HuH-7 (cell line): ENCODE measurements around the gene C19orf12.
A peak's percentile ranks its signal among the peaks of the same experiment; 100 is the strongest.
"Not testable (repeated sequence)": the region's sequence is repeated elsewhere in the genome, so short reads cannot be mapped to it uniquely, and the experiment has no call there.

ENCODE experiments used
- DNase-seq: peaks from one replicate; pipeline ENCODE4 v3.0.0; 2011; ENCODE audit warnings: low spot score

The C19orf12 gene

DNA sequence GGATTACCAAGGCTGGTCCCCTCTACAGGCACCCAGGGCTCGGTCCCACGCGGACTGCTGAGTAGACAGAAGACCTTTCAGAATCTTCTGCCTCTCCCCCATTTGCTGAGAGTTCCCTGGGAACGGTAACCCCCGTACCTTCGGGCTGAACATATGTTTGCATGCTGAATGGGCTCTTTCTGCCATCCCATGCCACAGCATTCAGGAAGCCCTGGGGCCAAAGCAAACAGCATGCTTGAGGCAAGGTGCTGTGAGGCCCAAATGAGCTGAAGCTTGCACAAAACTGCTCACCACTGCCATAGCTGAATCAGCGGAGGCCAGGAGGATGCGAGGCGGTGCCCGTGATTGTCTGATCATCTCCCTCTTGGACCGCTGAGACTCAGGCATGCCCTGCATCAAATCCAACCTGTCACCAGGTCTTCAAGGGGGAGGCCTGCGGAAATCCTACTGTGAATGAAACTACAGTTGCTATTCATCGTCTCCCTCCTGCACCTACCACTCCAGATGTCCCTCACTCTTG lies 16.3 kb upstream of the C19orf12 start:
- no peak for DNase-seq

DNA sequence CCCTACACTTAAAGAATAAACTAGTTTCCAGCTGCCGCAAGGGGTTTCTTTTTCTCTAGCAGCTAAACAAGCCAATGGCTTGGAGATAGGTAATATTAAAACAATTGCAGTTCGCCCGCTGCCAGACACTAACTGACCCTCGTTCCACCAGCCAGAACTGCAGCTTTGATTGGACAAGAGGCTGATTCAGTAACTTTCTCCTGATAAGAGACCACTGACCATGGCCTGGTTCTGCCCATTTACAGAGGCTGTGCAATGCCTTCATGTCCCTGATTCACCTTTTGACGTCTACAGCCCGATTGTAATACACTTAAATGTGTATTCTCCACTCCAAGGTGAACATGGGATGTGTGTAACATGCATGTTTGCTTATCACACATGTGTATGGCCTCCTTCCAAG lies 12.8 kb upstream of the C19orf12 start:
- DNase-seq, result no peak

DNA sequence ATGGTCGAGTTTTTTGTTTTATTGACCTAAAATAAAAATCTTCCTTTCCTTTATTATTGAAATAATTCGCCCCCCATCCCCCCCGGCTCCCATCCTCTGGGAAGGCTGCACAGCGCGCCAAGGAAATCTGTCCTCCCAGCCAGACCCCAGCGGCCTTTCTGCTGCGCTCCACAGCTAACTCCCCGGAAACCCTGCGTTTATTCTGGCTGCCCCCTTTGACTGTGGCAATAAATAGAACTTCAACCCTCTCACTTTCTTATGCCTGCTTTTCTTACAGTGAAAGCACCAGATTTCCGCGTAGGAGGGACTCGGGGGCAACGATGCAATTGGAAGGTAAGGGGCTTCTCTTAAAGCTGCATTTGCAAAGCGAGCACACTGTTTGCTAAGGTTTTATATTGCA lies 9.7 kb upstream of the C19orf12 start:
- DNase-seq, result no peak

DNA sequence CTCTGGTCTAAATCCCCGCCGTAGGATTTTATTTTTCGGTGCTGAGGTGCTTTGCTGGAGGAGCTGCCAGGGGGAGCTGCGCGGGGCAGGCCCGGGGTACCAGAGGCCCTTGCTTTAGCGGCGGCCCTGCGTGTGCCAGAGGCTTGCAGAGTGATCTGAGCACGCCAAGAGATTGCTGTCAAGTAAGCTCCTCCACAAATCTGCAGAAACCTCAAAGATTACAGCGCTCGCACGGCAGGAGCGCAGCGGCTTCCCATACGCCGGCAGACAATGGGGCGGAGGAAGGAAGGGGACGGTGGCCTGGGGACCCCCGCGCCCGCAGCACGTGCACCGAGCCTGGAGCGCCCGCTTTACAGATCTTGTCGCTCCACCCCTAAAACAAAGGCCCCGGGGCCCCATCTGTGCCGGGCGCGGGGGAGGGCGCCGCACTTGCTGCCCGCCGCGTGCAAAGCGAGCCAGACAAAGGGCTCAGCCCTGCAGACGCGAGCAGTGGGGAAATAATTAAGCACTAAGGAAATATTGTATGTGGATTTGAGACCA lies 9.1 kb upstream of the C19orf12 start:
- DNase-seq, result no peak

DNA sequence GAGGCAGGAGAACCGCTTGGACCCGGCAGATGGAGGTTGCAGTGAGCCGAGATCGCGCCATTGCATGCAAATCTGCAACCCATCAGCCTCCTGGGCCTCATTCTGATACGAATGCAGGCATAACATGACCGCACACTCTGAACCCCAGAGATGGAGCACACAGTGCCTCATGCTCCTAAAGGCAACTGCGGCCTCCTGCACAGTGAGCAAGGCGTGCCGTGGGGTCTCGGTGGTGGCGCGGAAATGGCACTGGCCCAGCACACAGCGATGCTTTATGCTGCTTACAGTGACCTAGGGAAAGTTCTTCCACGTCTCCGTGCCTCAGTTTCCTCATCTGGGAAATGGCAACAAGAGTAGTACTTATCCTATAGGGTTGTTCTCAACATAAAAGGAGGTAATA lies 2.0 kb upstream of the C19orf12 start:
- DNase-seq, result no peak

DNA sequence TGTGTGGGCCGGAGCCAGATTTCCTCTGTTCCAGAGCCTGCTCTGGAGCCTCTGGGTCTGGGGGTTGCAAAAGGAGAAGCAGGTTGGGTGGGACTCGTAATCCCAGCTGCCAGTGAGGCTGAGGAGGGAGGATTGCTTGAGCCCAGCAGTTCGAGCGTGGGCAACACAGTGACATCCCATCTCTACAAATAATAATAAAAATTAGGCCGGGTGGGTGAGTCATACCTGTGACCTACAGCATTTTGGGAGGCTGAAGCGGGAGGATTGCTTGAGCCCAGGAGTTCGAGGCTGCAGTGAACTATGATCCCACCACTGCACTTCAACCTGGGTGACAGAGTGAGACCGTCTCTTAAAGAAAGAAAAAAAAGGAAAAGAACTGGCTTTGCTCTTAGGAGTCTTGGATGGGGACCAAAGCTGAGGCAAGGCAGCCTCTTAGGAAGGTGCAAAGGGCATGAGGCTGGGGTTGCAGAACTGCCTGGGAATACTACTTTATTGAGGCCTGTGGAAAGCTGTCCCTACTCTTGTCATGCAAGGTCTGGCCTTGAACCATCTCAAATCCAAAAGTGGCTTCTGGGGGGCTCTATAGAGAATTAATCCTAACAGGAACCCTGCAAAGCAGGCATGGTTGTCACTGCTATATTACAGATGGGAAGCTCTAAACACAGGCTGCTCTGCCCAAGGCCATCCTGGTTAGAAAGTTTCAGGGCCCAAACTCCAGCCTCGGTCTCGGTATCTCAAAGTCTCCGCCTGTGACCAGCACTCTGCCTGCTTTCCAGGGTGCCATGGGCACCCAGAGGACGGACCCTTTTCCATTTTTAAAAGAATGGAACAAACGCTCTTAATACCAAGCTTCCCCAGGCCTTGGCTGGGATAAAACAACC lies 880 bp upstream of the C19orf12 start:
- DNase-seq, result no peak

DNA sequence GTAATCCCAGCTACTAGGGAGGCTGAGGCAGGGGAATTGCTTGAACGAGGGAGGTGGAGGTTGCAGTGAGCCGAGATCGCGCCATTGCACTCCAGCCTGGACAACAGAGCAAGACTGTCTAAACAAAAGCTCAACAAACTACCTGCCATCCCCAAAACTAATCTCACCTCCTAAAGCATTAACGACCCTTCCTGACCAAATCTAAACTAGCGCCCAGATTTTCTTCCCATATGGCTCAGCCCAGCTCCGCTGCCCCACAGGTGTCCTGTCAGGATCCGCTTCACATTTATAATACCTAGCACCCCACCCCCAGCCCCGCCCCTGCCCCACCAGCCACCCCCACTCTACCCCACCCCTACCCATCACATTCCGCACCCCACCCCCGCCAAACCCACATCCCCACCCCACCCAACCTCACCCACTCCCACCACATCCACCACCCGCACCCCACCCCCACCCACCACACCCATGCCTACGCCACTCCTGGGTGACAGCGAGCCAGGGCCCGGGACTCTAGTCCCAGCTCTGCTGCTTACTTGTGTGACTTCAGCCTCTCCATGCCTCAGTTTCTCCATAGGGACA lies 599 bp downstream of the C19orf12 start:
- peak; percentile 41 for DNase-seq

DNA sequence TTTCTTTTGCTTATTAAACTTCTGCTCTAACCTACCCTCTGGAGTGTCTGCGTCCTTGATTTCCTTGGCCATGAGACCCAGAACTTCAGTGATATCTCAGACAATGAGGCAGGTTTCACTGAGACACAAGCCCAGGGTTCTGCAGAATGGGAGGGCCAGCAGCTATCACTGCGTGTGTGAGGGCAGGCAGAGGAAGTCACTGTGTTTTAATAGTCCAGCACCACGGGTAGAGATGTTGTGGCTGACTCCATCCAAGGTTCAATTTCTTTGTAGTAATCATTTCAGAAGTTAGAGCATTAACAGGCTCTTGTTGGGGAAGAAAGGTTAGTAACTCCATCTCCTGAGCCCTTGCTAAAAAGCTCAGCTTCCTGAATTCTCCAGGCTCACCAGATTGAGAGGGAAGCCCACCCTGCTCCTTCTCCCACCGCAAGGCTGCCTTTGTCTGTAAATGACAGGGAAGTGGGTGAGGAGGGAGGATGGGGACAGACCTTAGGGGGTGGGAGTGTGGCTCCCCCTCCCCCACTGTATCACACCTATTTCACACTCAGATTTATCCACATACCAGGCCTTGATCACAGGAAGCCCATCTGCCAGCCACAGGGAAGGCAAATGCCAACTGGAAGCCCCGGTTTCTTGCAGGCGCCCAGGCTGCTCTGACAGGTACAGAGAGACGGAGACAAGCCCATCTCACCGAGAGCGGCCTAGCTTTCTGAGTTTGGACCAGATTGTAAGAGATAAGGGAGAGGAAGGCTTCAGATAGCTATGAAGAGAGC lies 2.1 kb downstream of the C19orf12 start:
- no peak for DNase-seq

DNA sequence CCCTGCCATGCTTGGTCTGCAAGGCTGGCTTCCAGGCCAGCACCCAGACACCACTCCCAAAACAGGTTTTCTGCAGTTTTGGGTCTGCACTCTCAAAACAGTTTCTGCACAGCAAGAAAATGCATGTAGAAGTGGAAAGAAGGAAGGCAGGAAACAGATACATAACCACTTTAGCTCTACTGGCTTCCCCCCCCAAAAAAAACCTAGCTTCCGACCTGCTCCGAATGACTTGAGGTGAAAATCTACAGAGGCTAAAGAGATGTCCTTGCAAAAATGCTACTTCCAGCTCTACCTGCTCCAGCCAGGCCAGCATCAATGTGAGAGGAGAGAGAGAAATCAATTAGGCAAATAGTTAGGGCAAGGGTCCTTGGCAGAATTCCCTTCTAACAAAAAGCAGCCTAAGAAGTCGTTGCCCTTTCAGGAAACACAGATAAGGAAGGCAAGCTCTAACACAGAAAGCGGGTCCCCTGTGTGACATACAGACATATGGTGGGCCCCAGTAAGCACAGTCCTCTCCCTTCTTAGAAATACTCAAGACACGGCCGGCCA lies 3.4 kb downstream of the C19orf12 start:
- no peak for DNase-seq

DNA sequence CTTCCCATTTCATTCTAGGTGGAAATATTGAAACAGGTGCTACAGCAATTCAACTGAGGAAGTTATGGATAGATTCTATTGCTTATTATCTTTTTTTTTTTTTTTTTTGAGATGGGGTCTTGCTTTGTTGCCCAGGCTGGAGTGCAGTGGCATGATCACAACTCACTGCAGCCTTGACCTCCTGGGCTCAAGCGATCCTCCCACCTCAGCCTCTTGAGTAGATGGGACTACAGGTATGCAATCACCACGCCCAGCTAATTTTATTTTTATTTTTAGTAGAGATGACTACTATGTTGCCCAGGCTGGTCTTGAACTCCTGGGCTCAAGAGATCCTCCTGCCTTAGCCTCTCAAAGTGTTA lies 5.6 kb downstream of the C19orf12 start:
- not testable (repeated sequence) for DNase-seq

DNA sequence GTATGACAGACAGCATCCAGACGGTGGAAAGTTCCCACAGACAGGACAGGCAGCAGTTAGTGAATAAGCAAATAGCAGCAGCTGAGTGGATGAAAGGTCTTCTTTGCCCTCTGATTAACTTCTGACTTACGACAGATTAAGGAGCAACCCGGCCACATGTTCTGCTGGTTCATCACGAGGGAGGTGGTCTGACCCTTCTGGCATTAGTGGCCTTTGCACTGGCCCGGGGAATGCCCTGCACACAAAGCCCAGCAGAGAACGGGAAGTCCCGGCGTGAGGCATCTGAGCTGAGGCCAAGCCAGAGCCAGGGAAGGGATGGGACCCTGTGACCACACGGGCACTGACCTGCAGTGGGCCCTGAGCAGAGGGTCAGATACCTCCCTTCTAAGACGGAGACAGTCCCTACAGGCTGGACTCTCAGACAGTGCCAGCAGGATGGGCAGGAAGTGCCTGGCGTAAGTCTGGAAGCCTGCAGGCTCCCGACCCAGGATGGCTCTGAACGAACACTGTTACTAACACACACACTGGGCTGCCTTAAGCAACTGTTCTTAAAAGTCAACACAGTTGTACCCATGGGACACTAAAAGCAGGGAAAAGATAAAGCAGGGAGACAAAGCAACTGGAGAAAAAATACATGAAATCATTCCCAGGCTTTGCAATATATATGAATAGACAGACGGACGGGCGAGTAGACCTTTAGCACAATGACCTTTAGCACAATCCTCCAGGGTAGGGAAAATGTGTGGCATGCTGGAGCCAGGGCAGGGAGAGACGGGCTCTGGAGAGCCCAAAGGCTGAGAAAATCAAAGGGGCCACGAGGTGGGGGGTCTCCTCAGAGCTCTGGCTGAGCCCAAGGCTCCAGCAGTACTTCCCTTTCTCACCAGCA lies 6.3 kb downstream of the C19orf12 start:
- DNase-seq, result peak; percentile 66

DNA sequence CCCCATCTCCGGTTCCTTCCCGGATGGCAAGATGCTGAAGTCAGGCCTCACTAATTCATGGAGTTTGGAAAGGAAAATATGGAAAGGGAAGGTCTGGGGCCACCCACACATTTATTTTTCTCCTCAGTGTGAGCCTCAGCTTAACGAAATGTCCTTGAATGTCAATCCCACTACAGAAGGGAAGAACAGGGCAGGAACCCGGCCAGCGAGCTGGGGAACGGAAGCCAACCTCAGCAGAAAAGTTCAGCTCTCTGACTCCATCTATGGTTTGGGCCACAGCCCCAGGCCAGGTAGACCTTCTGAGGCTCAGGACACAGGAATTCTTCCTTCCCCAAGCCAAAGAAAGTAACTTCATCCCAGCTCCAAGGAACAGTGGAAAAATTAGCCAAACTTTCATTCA lies 8.4 kb downstream of the C19orf12 start:
- DNase-seq, result no peak

DNA sequence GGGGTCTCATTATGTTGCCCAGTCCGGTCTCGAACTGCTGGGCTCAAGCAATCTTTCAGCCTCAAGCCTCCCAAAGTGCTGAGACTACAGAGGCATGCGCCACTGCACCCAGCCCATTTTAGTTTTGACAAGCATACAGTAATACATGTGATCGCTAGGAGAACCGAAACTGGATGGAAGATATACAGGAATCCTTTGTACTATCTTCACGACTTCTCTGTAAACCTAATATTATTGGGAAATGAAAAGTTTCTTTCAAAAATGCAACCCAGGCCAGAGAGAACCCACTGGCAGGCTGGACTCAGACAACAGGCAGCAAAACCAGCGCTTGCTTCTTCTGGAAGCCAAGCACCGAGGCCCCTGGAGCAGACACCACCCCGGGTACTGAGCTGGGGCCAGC lies 9.4 kb downstream of the C19orf12 start:
- DNase-seq, result no peak

DNA sequence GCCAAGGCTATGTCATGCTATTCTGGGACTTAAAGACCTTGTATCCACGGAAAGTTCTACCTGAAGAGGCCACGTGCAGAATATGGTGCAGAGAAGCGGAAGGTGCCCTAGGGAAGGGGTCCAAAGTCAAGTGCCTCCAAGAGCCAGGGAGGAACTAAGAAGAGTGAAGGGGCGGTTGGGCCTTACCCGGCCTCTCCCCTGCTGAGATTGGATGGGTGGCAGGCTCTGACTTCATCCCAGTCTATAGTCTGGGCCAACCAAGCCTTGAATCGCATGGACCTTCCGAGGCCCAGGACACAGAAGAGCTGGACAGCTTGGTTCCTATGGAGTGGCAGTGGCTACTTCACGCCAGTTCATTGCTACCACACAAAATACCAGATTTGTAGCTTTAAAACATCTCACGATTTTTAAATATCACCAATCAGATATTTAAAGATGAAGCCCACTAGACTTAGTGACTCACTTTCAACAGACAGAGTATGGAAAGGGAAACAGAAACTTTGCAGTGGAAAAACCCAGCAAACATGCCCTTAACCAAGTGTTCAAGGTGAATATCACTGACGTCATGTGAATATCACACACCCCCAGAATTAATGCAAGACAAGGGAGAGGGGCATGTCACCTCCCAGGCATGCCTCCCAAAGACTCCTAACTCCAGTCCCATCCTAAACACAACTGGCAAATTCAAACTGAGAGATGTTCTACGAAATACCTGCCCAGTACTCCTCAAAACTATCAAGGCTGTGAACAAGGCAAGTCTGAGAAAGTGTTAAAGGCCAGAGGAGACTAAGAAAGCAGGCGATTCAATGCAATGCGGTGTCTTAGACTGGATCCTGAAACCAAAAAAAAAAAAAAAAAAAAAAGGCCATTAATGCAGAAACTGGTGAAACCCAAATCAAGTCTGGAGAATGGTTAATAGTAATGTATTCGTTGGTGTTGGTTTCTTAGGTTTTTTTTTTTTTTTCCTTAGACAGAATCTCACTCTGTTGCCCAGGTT lies 10.2 kb downstream of the C19orf12 start:
- no peak for DNase-seq

DNA sequence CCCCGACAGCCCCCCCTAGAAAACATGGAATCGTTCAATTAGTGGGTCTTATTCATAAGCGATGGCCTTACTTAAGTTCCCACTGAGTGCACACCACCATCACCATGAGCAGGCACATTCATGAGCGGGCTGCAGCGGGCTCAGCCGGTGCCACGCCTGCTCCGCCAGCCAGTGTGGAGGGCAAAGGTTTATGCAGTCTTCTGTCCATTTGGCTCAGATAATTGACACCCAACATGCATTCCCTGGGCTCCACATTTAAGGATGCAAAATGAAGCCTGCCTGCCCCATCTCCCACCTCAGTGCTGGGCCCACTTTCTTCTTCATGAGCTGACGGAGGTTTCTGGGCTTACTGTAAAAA lies 12.1 kb downstream of the C19orf12 start:
- no peak for DNase-seq

DNA sequence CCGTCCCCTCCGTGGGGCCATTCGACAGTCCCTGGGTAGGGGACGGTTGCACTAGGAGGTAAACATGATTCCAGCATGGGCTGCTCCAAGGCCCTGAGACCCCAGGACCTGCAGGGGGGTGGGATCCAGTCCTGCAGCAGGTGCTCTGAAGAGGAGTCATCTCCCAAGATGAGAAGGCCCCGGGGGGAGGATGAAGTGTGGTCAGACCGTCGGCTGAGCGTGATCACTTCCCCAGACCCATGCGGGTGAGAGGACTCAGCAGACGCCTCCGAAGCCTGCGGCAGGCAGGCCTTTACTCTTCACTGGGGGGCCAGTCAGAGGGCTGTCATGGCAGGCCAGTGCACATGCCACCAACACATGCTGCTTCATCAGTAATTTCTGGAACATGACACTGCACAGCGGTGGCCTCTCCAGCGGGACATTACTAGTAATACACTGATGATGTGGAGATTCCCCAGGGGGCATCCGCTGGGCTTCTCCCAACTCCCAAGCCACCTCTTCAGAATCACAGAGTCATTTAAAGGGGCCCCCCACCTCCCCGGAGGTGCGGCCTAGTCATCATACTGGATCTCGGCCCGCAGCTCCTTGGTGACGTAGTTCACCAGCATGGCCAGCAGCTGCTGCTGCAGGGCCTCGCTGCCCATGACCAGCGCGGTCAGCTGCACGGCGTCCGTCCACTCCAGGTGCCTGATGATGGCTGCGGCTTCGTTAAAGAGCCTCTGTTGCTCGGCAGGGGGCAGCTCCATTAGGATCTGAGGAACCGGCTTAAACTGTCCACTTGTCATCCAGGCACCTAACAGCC lies 12.7 kb downstream of the C19orf12 start:
- DNase-seq, result no peak

DNA sequence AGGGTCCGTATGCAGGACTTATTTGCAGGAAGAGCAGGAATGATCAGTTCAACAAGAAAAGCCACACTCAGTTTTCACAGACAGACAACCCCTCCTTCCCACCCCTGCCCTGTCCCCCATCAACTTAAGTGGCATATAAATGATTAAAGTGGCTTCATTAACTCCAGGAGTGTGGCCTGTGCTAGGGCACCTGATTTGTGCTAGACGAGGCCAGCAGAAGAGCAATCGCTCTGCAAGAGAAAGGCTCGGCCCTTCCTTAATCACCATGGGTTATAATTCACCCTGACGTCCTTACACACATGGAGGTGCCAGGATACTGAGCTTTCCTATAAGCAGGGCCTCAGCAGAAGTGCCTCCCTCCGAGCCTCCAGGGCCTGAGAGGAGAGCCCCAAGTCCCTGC lies 14.6 kb downstream of the C19orf12 start:
- no peak for DNase-seq

DNA sequence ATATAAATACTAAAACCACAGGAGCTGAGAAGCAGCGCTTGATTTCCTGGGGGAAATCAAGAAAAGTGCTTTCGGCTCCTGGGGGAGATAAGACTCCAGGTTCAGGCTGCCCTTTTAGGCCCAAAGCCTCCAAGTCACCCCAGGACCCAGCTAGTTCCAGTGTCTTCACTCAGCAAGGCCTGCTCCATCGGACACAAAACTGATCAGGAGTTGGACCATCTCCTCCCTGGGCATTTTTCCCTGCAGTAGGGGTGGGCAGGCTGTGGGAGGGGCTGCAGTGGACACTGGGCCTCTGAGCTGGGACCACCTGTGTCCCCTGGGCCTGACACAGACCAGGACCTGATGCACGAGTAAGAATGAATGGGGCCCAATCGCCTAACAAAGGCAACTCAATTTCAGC lies 15.2 kb downstream of the C19orf12 start:
- no peak for DNase-seq
